ENCODE measurements around the gene LAMA2.

LAMA2 gene

DNA sequence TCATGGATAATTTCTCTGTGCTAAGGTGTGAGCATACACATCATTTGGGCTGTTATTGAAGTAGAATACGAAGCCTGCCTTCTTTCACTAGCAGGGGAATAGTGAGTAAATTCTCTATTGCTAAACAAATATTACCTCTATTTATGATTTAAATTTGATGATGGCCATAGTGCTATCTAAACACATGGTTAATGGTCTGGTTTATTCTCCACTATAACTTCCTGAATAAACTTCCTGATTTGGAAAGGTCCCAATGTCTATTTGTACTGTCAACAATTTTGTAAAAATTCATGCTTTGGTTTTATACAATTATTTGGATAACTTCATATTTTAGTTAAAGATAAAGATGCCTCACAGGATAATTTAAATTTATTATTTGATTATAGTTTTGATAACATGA lies 426.2 kb downstream of the LAMA2 start:
- TF ChIP-seq, protein P1, sequence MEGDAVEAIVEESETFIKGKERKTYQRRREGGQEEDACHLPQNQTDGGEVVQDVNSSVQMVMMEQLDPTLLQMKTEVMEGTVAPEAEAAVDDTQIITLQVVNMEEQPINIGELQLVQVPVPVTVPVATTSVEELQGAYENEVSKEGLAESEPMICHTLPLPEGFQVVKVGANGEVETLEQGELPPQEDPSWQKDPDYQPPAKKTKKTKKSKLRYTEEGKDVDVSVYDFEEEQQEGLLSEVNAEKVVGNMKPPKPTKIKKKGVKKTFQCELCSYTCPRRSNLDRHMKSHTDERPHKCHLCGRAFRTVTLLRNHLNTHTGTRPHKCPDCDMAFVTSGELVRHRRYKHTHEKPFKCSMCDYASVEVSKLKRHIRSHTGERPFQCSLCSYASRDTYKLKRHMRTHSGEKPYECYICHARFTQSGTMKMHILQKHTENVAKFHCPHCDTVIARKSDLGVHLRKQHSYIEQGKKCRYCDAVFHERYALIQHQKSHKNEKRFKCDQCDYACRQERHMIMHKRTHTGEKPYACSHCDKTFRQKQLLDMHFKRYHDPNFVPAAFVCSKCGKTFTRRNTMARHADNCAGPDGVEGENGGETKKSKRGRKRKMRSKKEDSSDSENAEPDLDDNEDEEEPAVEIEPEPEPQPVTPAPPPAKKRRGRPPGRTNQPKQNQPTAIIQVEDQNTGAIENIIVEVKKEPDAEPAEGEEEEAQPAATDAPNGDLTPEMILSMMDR (conservative IDR thresholded peaks at IDR 0.05; ENCODE audit: low read depth, low read length) = no peak
- no peak for DNase-seq (ENCODE audit: low read depth)
- no peak overlapping the region for H3K4me3 ChIP-seq (ENCODE audit: low read depth, low read length)

DNA sequence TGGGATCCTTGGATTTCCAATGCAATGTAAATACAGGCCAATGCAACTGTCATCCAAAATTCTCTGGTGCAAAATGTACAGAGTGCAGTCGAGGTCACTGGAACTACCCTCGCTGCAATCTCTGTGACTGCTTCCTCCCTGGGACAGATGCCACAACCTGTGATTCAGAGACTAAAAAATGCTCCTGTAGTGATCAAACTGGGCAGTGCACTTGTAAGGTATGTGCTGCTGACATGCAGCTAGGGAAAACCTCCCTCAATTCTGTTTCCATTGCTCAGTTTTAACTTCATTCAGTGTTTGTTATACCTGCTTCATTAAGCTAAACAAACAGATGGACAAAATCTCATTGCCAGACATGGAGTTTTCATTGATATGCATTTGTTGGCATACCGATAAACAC lies 429.9 kb downstream of the LAMA2 start:
- no peak overlapping the region for H3K4me3 ChIP-seq (ENCODE audit: low read depth, low read length)
- TF ChIP-seq, protein P1 (conservative IDR thresholded peaks at IDR 0.05; ENCODE audit: low read depth, low read length) = no peak
- peak; percentile 67 for DNase-seq (ENCODE audit: low read depth)

DNA sequence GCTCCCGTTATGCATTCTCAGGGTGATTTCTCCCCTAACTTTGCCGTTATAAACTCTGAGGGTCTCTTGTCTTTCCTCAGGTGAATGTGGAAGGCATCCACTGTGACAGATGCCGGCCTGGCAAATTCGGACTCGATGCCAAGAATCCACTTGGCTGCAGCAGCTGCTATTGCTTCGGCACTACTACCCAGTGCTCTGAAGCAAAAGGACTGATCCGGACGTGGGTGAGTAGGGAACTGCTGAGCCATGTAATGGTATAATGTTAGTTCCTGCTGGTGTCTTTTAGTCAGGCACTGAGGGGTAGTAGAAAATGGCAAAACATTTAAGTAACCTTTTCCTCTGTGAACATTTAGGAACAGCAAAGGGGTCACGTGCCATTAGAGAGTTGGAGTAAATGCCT lies 431.6 kb downstream of the LAMA2 start:
- TF ChIP-seq, protein P1 (conservative IDR thresholded peaks at IDR 0.05; ENCODE audit: low read depth, low read length) = no peak
- H3K4me3 ChIP-seq (ENCODE audit: low read depth, low read length) = no peak overlapping the region
- no peak for DNase-seq (ENCODE audit: low read depth)

DNA sequence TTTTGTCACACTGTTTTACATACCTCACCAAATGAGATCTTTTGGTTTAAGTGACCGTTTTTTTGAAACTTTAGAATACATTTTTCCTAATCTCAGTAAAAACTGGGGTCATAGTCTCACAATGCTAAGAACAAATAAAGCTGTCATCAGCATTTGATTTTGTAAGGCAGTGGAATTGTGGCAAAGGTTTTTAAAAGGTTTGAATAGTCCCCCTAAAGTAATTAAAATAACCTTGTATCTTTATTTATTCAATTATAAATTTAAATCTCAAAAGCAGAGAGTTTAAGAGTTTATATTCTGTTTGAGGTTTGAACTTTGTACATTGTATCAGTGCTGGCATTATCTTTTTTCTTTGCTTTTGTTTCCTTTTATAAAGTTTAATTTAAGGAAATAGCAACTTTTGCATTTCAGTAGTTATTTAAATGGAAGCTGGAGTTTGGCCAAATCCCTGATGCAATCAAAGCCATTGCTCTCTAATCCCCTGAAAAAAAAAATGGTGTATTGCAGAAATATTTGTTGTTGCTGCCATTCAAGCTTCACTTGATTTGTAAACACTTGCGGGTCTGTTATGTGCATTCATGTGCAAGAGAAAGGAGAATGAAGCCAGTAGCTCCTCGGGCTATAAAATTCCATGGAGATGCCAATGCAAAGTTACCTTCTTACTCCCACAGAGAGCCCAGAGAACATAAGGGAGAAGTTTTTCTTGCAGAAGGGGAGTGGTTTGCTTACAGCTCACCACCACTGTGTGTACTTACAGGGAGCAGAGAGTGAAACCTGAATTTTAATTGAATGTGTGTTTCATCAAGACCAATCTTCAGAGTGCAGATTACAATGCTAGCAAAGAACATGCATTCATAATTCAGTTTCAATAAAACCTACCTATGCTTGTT lies 435.2 kb downstream of the LAMA2 start:
- H3K4me3 ChIP-seq (ENCODE audit: low read depth, low read length) = peak overlapping the region; percentile 15
- TF ChIP-seq, protein P1 (conservative IDR thresholded peaks at IDR 0.05; ENCODE audit: low read depth, low read length) = no peak
- DNase-seq (ENCODE audit: low read depth) = peak; percentile 80

DNA sequence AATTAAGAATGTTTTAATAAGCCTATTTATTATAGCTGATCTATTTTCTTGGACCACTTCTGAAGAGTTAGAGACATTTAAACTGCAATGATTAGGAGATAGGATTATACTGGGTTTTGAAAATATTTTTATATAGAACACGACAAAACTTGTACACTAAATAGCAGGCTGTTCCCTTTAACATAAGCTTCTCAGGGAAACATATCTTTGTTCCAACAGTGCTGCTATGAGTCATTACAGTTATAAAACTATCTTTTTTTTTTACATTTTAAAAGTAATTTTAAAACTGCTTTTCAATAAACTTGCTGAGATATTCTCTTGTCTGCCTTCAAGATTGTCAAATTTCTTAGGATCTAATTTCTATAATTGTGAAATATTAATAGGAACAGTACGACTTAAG lies 438.0 kb downstream of the LAMA2 start:
- TF ChIP-seq, protein P1 (conservative IDR thresholded peaks at IDR 0.05; ENCODE audit: low read depth, low read length) = no peak
- no peak for DNase-seq (ENCODE audit: low read depth)
- no peak overlapping the region for H3K4me3 ChIP-seq (ENCODE audit: low read depth, low read length)

DNA sequence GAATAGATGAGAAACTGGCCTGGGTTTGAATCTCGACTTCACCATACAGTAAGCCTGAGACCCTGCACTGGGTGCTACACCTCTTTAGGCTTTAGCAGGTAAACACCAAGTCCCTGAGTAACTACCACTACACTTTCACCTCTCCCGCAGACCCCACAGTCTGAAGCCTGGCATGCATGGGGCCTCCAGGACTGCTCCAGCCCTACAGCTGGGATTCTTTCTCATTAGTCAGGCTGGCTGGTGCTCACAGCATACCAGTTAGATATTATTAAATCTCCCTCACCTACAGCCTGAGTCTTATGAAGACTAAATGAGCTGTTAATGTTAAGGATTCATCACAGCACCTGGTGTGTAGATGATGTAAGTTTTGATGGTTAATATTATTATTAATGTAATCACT lies 438.4 kb downstream of the LAMA2 start:
- H3K4me3 ChIP-seq (ENCODE audit: low read depth, low read length) = no peak overlapping the region
- DNase-seq (ENCODE audit: low read depth) = peak; percentile 6
- TF ChIP-seq, protein P1 (conservative IDR thresholded peaks at IDR 0.05; ENCODE audit: low read depth, low read length) = no peak

DNA sequence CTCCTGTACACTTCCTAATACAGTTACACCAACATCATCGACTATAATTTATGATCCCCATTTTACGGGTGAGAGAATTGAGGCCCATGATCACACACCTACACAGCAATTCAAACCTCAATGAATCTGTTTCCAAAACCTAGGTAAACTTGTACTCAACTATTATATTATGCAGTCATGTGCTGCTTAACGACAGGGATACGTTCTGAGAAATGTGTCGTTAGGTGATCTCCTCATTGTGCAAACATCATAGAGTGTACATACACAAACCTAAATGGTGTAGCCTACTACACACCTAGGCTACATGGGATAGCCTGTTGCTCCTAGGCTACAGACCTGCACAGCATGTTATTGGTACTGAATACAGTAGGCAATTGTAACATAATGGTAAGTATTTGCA lies 441.4 kb downstream of the LAMA2 start:
- no peak for DNase-seq (ENCODE audit: low read depth)
- TF ChIP-seq, protein P1 (conservative IDR thresholded peaks at IDR 0.05; ENCODE audit: low read depth, low read length) = no peak
- H3K4me3 ChIP-seq (ENCODE audit: low read depth, low read length) = no peak overlapping the region

Measured in choroid plexus epithelial cell (primary cell).